GM12801 (cell line): Measurements from ENCODE around the gene RABGAP1L.

ENCODE experiments used
- CTCF ChIP-seq: IDR thresholded peaks from one replicate; pipeline ENCODE4 v1.5.1; 2011; ENCODE audit warnings: control low read depth; ENCODE audit not compliant: insufficient read length; ENCODE audit errors: extremely low read depth

Gene RABGAP1L

GRCh38 chr1:174197088-174197487 is 37.8 kb downstream of the RABGAP1L start:
- no peak for TF ChIP-seq CTCF

- TF ChIP-seq CTCF = no peak
Measured at GRCh38 chr1:174197547-174197946, 38.2 kb downstream of the RABGAP1L start.

GRCh38 chr1:174198202-174198601 is 38.9 kb downstream of the RABGAP1L start:
- no peak for TF ChIP-seq CTCF

GRCh38 chr1:174200746-174201145 is 41.4 kb downstream of the RABGAP1L start:
- TF ChIP-seq CTCF = no peak

- TF ChIP-seq CTCF = no peak
Measured at GRCh38 chr1:174204697-174205308, 45.5 kb downstream of the RABGAP1L start.

- no peak for TF ChIP-seq CTCF
Measured at GRCh38 chr1:174206148-174206836, 47.0 kb downstream of the RABGAP1L start.

GRCh38 chr1:174209347-174210187 is 50.2 kb downstream of the RABGAP1L start:
- TF ChIP-seq CTCF = no peak
